Neural crest cell (in vitro differentiated cells): ENCODE measurements around the gene CTBP1. TPM values are rescaled to one million over a fixed set of nuclear protein-coding genes. Genes with fewer than 3 reads are reported as not detected.
A peak's percentile ranks its signal among the peaks of the same experiment; 100 is the strongest.

ENCODE experiments used
- DNase-seq: peaks from one replicate; pipeline ENCODE4 v3.0.0; 2021; ENCODE audit warnings: low read depth, mixed read lengths, low spot score
- H3K27ac Mint-ChIP-seq: one replicate; pipeline ENCODE4 v1.8.0; 2021; ENCODE audit warnings: mild to moderate bottlenecking, mixed read lengths; ENCODE audit not compliant: unreplicated experiment
- H3K27me3 Mint-ChIP-seq: 2 replicates; pipeline ENCODE4 v1.8.0; 2021; ENCODE audit warnings: low read depth, mild to moderate bottlenecking, mixed read lengths
- H3K36me3 Mint-ChIP-seq: 2 replicates; pipeline ENCODE4 v1.8.0; 2021; ENCODE audit warnings: low read depth, mild to moderate bottlenecking, mixed read lengths
- H3K4me1 Mint-ChIP-seq: 2 replicates; pipeline ENCODE4 v1.8.0; 2021; ENCODE audit warnings: mixed read lengths
- H3K4me3 Mint-ChIP-seq: one replicate; pipeline ENCODE4 v1.8.0; 2021; ENCODE audit warnings: mild to moderate bottlenecking, mixed read lengths
- H3K9me3 Mint-ChIP-seq: 2 replicates; pipeline ENCODE4 v1.8.0; 2021; ENCODE audit warnings: mixed read lengths
- CTCF ChIP-seq: fragments of 200-600 bp; sonication (generic); conservative IDR thresholded peaks from 2 replicates; pipeline ENCODE4 v1.5.0; 2021; ENCODE audit warnings: antibody characterized with exemption, mild to moderate bottlenecking
- total RNA-seq: library from RNA; stranded (reverse); gene quantifications from 2 replicates; pipeline ENCODE4 v1.2.1, GENCODE V29; 2021

CTBP1 gene
- total RNA-seq, 1 donor from 2014 or later, result 219 TPM

- peak; percentile 35 for TF ChIP-seq CTCF
- no peak for DNase-seq
- Mint-ChIP-seq H3K9me3 (peaks cover 28% of the 10 kb centered on the region), H3K4me3 (no peak overlapping the region), H3K27ac (no peak overlapping the region), H3K27me3 (peaks cover 17% of the 10 kb centered on the region), H3K36me3 (peaks cover 33% of the 10 kb centered on the region), H3K4me1 (no peaks in the 10 kb centered on the region)
Measured at GRCh38 chr4:1258457-1258856, 9.5 kb upstream of the CTBP1 start.

- TF ChIP-seq CTCF, result no peak
- Mint-ChIP-seq H3K9me3 (peaks cover 35% of the 10 kb centered on the region), H3K27ac (no peak overlapping the region), H3K4me3 (no peak overlapping the region), H3K36me3 (peaks cover 59% of the 10 kb centered on the region), H3K4me1 (peaks cover 4% of the 10 kb centered on the region), H3K27me3 (peaks cover 17% of the 10 kb centered on the region)
- no peak for DNase-seq
Measured at GRCh38 chr4:1255699-1256098, 6.8 kb upstream of the CTBP1 start.

GRCh38 chr4:1255151-1255550 lies 6.2 kb upstream of the CTBP1 start:
- DNase-seq, result no peak
- peaks cover 13% of the 10 kb centered on the region for H3K27me3 Mint-ChIP-seq
- no peak overlapping the region for H3K4me3 Mint-ChIP-seq
- no peak overlapping the region for H3K27ac Mint-ChIP-seq
- peaks cover 35% of the 10 kb centered on the region for H3K9me3 Mint-ChIP-seq
- peaks cover 6% of the 10 kb centered on the region for H3K4me1 Mint-ChIP-seq
- H3K36me3 Mint-ChIP-seq, result peaks cover 59% of the 10 kb centered on the region
- TF ChIP-seq CTCF, result no peak

- H3K27me3 Mint-ChIP-seq, result peaks cover 11% of the 10 kb centered on the region
- H3K36me3 Mint-ChIP-seq, result peaks cover 55% of the 10 kb centered on the region
- no peak for DNase-seq
- H3K27ac Mint-ChIP-seq, result no peak overlapping the region
- peaks cover 35% of the 10 kb centered on the region for H3K9me3 Mint-ChIP-seq
- H3K4me3 Mint-ChIP-seq, result no peak overlapping the region
- no peak for TF ChIP-seq CTCF
- peaks cover 11% of the 10 kb centered on the region for H3K4me1 Mint-ChIP-seq
Measured at GRCh38 chr4:1253831-1254230, 4.9 kb upstream of the CTBP1 start.

- Mint-ChIP-seq H3K27me3 (peaks cover 8% of the 10 kb centered on the region), H3K27ac (no peak overlapping the region), H3K36me3 (peaks cover 52% of the 10 kb centered on the region), H3K4me3 (peak overlapping the region; percentile 81), H3K4me1 (peaks cover 11% of the 10 kb centered on the region), H3K9me3 (peaks cover 31% of the 10 kb centered on the region)
- no peak for DNase-seq
- no peak for TF ChIP-seq CTCF
Measured at GRCh38 chr4:1252928-1253492, 4.1 kb upstream of the CTBP1 start.

GRCh38 chr4:1251773-1252066 lies 2.8 kb upstream of the CTBP1 start:
- H3K36me3 Mint-ChIP-seq, result peaks cover 49% of the 10 kb centered on the region
- H3K9me3 Mint-ChIP-seq, result peaks cover 26% of the 10 kb centered on the region
- DNase-seq, result no peak
- H3K4me3 Mint-ChIP-seq, result peak overlapping the region; percentile 88
- no peak for TF ChIP-seq CTCF
- H3K27ac Mint-ChIP-seq, result no peak overlapping the region
- peaks cover 16% of the 10 kb centered on the region for H3K4me1 Mint-ChIP-seq
- H3K27me3 Mint-ChIP-seq, result peaks cover 4% of the 10 kb centered on the region
